Measurements from ENCODE around the gene NXN.

DNA sequence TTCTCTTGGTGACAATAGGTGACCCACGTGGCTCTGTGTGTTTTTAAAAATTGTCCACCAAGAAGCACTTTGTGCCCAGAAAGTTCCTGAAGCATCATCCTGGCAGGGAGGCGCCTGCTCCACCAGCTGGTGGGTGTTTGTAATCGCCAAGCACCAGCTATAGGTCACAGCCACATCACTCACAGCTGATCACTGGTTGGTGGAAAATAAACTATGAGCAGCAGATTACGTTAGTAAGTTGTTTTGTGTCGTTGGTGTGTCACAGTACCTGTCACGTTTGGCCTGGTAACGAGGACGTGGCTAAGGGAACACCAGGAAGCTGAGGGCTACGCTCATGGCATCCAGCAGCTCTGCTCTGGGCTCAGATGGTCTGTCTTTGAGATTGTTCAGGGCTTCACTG is 187.3 kb downstream of the NXN start:
- TF ChIP-seq, protein P1, sequence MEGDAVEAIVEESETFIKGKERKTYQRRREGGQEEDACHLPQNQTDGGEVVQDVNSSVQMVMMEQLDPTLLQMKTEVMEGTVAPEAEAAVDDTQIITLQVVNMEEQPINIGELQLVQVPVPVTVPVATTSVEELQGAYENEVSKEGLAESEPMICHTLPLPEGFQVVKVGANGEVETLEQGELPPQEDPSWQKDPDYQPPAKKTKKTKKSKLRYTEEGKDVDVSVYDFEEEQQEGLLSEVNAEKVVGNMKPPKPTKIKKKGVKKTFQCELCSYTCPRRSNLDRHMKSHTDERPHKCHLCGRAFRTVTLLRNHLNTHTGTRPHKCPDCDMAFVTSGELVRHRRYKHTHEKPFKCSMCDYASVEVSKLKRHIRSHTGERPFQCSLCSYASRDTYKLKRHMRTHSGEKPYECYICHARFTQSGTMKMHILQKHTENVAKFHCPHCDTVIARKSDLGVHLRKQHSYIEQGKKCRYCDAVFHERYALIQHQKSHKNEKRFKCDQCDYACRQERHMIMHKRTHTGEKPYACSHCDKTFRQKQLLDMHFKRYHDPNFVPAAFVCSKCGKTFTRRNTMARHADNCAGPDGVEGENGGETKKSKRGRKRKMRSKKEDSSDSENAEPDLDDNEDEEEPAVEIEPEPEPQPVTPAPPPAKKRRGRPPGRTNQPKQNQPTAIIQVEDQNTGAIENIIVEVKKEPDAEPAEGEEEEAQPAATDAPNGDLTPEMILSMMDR (IDR thresholded peaks at IDR 0.05), result no peak
- TF ChIP-seq POLR2A (IDR thresholded peaks at IDR 0.05) (no peak), POLR2AphosphoS5 (IDR thresholded peaks at IDR 0.05) (no peak)

Measured in transverse colon (tissue), 4 donors.